Mammary epithelial cell (primary cell): ENCODE data around the gene INSRR.

Experiments
- EZH2 ChIP-seq: IDR thresholded peaks from 2 replicates; pipeline ENCODE4 v1.6.1; 2012; ENCODE audit warnings: low read length, inconsistent platforms, borderline replicate concordance
- TF ChIP-seq, protein P1 (sequence below), 2 donors: IDR thresholded peaks in 1 of 2; conservative IDR thresholded peaks in 1 of 2; 2 replicates each; pipeline ENCODE4 v1.5.1; 2011 to 2012; ENCODE audit warnings: inconsistent platforms in 2 of 2, low read length in 2 of 2, mild to moderate bottlenecking in 2 of 2, control low read depth in 1 of 2, low read depth in 1 of 2; ENCODE audit not compliant: insufficient read depth in 1 of 2; ENCODE audit errors: extremely low read depth in 1 of 2

DNA sequence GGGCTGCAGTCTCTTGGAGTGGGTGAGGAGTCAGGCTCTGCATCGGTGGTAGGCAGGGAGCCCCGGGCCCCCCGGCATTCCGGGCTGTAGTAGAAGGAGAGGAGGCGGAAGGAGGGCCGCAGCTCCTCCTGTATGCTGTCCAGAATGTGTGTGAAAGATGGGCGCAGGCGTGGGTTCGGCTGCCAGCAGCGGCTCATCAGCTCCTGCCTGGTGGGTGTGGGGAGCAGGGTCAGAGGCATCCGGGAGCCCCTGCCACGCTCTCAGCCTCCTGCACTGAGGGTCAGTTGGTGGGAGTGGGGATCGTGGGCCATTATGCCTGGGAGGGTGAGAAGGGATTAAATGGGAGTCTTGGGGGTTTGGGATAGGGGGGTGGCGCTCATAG, 18.0 kb downstream of the INSRR start:
- TF ChIP-seq, protein P1, sequence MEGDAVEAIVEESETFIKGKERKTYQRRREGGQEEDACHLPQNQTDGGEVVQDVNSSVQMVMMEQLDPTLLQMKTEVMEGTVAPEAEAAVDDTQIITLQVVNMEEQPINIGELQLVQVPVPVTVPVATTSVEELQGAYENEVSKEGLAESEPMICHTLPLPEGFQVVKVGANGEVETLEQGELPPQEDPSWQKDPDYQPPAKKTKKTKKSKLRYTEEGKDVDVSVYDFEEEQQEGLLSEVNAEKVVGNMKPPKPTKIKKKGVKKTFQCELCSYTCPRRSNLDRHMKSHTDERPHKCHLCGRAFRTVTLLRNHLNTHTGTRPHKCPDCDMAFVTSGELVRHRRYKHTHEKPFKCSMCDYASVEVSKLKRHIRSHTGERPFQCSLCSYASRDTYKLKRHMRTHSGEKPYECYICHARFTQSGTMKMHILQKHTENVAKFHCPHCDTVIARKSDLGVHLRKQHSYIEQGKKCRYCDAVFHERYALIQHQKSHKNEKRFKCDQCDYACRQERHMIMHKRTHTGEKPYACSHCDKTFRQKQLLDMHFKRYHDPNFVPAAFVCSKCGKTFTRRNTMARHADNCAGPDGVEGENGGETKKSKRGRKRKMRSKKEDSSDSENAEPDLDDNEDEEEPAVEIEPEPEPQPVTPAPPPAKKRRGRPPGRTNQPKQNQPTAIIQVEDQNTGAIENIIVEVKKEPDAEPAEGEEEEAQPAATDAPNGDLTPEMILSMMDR (conservative IDR thresholded peaks at IDR 0.05 in 1 of 2, IDR thresholded peaks at IDR 0.05 in 1 of 2; ENCODE audit: extremely low read depth in 1 of 2, insufficient read depth in 1 of 2, low read depth in 1 of 2, low read length in 2 of 2) = no peak
- no peak for TF ChIP-seq EZH2
